H9 (cell line): ENCODE results near the gene NTPCR. TPM values are rescaled to one million over a fixed set of nuclear protein-coding genes. Genes with fewer than 3 reads are reported as not detected.

ENCODE experiments used
- DNase-seq: peaks from one replicate; pipeline ENCODE4 v3.0.0-alpha.2; 2017
- H2AFZ ChIP-seq: one replicate; pipeline ENCODE4 v1.6.1; 2013; ENCODE audit warnings: mild to moderate bottlenecking, low read length, control low read depth, moderate library complexity
- H2AK5ac ChIP-seq: 2 replicates; pipeline ENCODE4 v1.6.1; 2013; ENCODE audit warnings: low read length, control low read depth, mixed read lengths; ENCODE audit not compliant: insufficient read length
- H2BK120ac ChIP-seq: one replicate; pipeline ENCODE4 v1.6.1; 2013; ENCODE audit warnings: low read depth, mild to moderate bottlenecking, low read length, control low read depth, inconsistent platforms; ENCODE audit not compliant: poor library complexity, severe bottlenecking
- H2BK12ac ChIP-seq: 2 replicates; pipeline ENCODE4 v1.6.1; 2013; ENCODE audit warnings: low read length, control low read depth, mixed read lengths, low read depth; ENCODE audit not compliant: insufficient read length
- H2BK15ac ChIP-seq: 2 replicates; pipeline ENCODE4 v1.6.1; 2013; ENCODE audit warnings: low read depth, low read length, control low read depth
- H2BK20ac ChIP-seq: one replicate; pipeline ENCODE4 v1.6.1; 2013; ENCODE audit warnings: low read depth, mild to moderate bottlenecking, low read length, control low read depth, inconsistent platforms; ENCODE audit not compliant: poor library complexity, severe bottlenecking
- H2BK5ac ChIP-seq: 2 replicates; pipeline ENCODE4 v1.6.1; 2013; ENCODE audit warnings: low read length, control low read depth, mixed read lengths; ENCODE audit not compliant: insufficient read length
- H3K14ac ChIP-seq: 2 replicates; pipeline ENCODE4 v1.6.1; 2013; ENCODE audit warnings: low read length, control low read depth; ENCODE audit not compliant: insufficient read depth
- H3K18ac ChIP-seq: 2 replicates; pipeline ENCODE4 v1.6.1; 2013; ENCODE audit warnings: low read depth, mild to moderate bottlenecking, mixed read lengths, low read length, control low read depth; ENCODE audit not compliant: insufficient read length
- H3K23ac ChIP-seq: 2 replicates; pipeline ENCODE4 v1.6.1; 2013; ENCODE audit warnings: low read length, control low read depth, mixed read lengths, low read depth; ENCODE audit not compliant: insufficient read length
- H3K23me2 ChIP-seq: 2 replicates; pipeline ENCODE4 v1.6.1; 2013; ENCODE audit warnings: low read depth, mild to moderate bottlenecking, mixed read lengths, low read length, control low read depth; ENCODE audit not compliant: insufficient read length, poor library complexity, severe bottlenecking
- H3K27ac ChIP-seq: 2 replicates; pipeline ENCODE4 v1.5.1; 2013; ENCODE audit warnings: low read length, control low read depth, mixed read lengths, low read depth; ENCODE audit not compliant: insufficient read length
- H3K27me3 ChIP-seq: 2 replicates; pipeline ENCODE4 v1.6.1; 2013; ENCODE audit warnings: low read length, control low read depth, inconsistent platforms; ENCODE audit not compliant: insufficient read depth
- H3K4ac ChIP-seq: 2 replicates; pipeline ENCODE4 v1.6.1; 2013; ENCODE audit warnings: low read depth, mild to moderate bottlenecking, control low read depth, inconsistent platforms, low read length, moderate library complexity
- H3K4me1 ChIP-seq: 2 replicates; pipeline ENCODE4 v1.6.1; 2013; ENCODE audit warnings: low read length, control low read depth, inconsistent platforms; ENCODE audit not compliant: insufficient read depth
- H3K4me2 ChIP-seq: 2 replicates; pipeline ENCODE4 v1.6.1; 2013; ENCODE audit warnings: low read length, control low read depth, mixed read lengths; ENCODE audit not compliant: insufficient read length, insufficient read depth
- H3K56ac ChIP-seq: 2 replicates; pipeline ENCODE4 v1.6.1; 2013; ENCODE audit warnings: low read depth, mild to moderate bottlenecking, mixed read lengths, low read length, control low read depth; ENCODE audit not compliant: insufficient read length
- H3K79me1 ChIP-seq: 2 replicates; pipeline ENCODE4 v1.6.1; 2013; ENCODE audit warnings: low read depth, mild to moderate bottlenecking, moderate library complexity, low read length, control low read depth, inconsistent platforms; ENCODE audit not compliant: insufficient read depth, poor library complexity, severe bottlenecking
- H3K79me2 ChIP-seq: 2 replicates; pipeline ENCODE4 v1.6.1; 2013; ENCODE audit warnings: low read length, control low read depth, inconsistent platforms; ENCODE audit not compliant: insufficient read depth
- H3K9ac ChIP-seq: 2 replicates; pipeline ENCODE4 v1.6.1; 2013; ENCODE audit warnings: low read length, control low read depth, mixed read lengths; ENCODE audit not compliant: insufficient read length; ENCODE audit errors: extremely low read depth
- H3K9me3 ChIP-seq: one replicate; pipeline ENCODE4 v1.6.1; 2013; ENCODE audit warnings: low read depth, low read length, inconsistent platforms; ENCODE audit not compliant: control insufficient read depth
- H3T11ph ChIP-seq: one replicate; pipeline ENCODE4 v1.6.1; 2013; ENCODE audit warnings: mild to moderate bottlenecking, low read length, control low read depth, inconsistent platforms
- H4K20me1 ChIP-seq: one replicate; pipeline ENCODE4 v1.6.1; 2013; ENCODE audit not compliant: control insufficient read depth, insufficient read length, insufficient read depth
- H4K5ac ChIP-seq: 2 replicates; pipeline ENCODE4 v1.6.1; 2013; ENCODE audit warnings: low read depth, mild to moderate bottlenecking, mixed read lengths, low read length, control low read depth; ENCODE audit not compliant: insufficient read length
- H4K8ac ChIP-seq: replicated peaks from 2 replicates; pipeline ENCODE4 v1.6.1; 2013; ENCODE audit warnings: low read length, control low read depth, mixed read lengths, low read depth; ENCODE audit not compliant: insufficient read length
- H4K91ac ChIP-seq: 2 replicates; pipeline ENCODE4 v1.6.1; 2013; ENCODE audit warnings: low read depth, mild to moderate bottlenecking, moderate library complexity, mixed read lengths, low read length, control low read depth; ENCODE audit not compliant: insufficient read length
- H3K27ac Mint-ChIP-seq, 3 experiments: 2 replicates in 2 of 3; 3 replicates in 1 of 3; pipeline ENCODE4 v1.8.0; 2020 to 2021; ENCODE audit warnings: mixed read lengths in 3 of 3, mild to moderate bottlenecking in 1 of 3, moderate library complexity in 1 of 3
- H3K27me3 Mint-ChIP-seq: 2 replicates; pipeline ENCODE4 v1.8.0; 2021; ENCODE audit warnings: low read depth, mild to moderate bottlenecking, moderate library complexity, mixed read lengths
- H3K36me3 Mint-ChIP-seq, 3 experiments: 2 replicates in 2 of 3; 3 replicates in 1 of 3; pipeline ENCODE4 v1.8.0; 2020 to 2021; ENCODE audit warnings: low read depth in 3 of 3, mixed read lengths in 3 of 3; ENCODE audit not compliant: insufficient read depth in 1 of 3
- H3K4me1 Mint-ChIP-seq, 2 experiments: 2 replicates each; pipeline ENCODE4 v1.8.0; 2020; ENCODE audit warnings: mixed read lengths in 2 of 2
- H3K4me3 Mint-ChIP-seq, 2 experiments: 2 replicates in 1 of 2; 3 replicates in 1 of 2; pipeline ENCODE4 v1.8.0; 2020 to 2021; ENCODE audit warnings: mild to moderate bottlenecking in 2 of 2, mixed read lengths in 2 of 2, moderate library complexity in 1 of 2
- H3K9me3 Mint-ChIP-seq, 2 experiments: 2 replicates in 1 of 2; 3 replicates in 1 of 2; pipeline ENCODE4 v1.8.0; 2020; ENCODE audit warnings: mild to moderate bottlenecking in 2 of 2, mixed read lengths in 2 of 2, moderate library complexity in 1 of 2
- WGBS: extraction: QIAGEN DNeasy Blood & Tissue Kit; methylation state at CpG from one replicate; pipeline ENCODE4 v1.1.7; 2013; ENCODE audit warnings: missing lambda C conversion rate, low lambda C conversion rate, mixed read lengths; ENCODE audit not compliant: insufficient read length; ENCODE audit errors: extremely low coverage; 5-methylcytosine and 5-hydroxymethylcytosine counted together
- total RNA-seq: library from RNA; stranded (reverse); gene quantifications from 2 replicates; pipeline ENCODE4 v1.2.1, GENCODE V29; 2021
- TF ChIP-seq, protein P1 (sequence below): fragments of 200-600 bp; sonication (generic); conservative IDR thresholded peaks from 3 replicates; pipeline ENCODE4 v1.8.0; 2021; ENCODE audit warnings: antibody characterized with exemption, mild to moderate bottlenecking

The NTPCR gene
- total RNA-seq, 1 experiment from 2014 or later, result 87.4 TPM

GRCh38 chr1:232968965-232969364, 18.6 kb downstream of the NTPCR start:
- Histone ChIP-seq H2BK120ac (no peak overlapping the region), H3K79me2 (no peaks in the 10 kb centered on the region; the same call in 1 of the 2 replicates), H2BK5ac (no peak overlapping the region), H3K56ac (no peak overlapping the region), H3K23ac (no peak overlapping the region), H4K20me1 (no peaks in the 10 kb centered on the region), H3K27me3 (no peaks in the 10 kb centered on the region), H3K23me2 (no peaks in the 10 kb centered on the region), H2AK5ac (no peak overlapping the region), H4K91ac (no peak overlapping the region), H4K8ac (no peak overlapping the region), H3K4ac (no peak overlapping the region), H3K9ac (no peak overlapping the region), H4K5ac (no peak overlapping the region), H2BK15ac (no peak overlapping the region), H3K79me1 (peaks cover 4% of the 10 kb centered on the region), H3K9me3 (no peaks in the 10 kb centered on the region), H3T11ph (no peak overlapping the region), H2BK12ac (no peak overlapping the region), H2AFZ (no peak overlapping the region), H3K27ac (no peak overlapping the region), H2BK20ac (no peak overlapping the region), H3K4me1 (no peaks in the 10 kb centered on the region), H3K18ac (no peak overlapping the region), H3K14ac (no peak overlapping the region), H3K4me2 (no peak overlapping the region)
- no CpG with 5 or more reads among the region's 3 CpGs for WGBS
- H3K36me3 Mint-ChIP-seq, result peaks cover 43 to 72% (median 66%) of the 10 kb centered on the region in 3 experiments
- H3K27me3 Mint-ChIP-seq, result no peaks in the 10 kb centered on the region
- H3K4me3 Mint-ChIP-seq, result no peak overlapping the region
- H3K27ac Mint-ChIP-seq, result no peak overlapping the region
- H3K9me3 Mint-ChIP-seq, result peaks cover 4 to 12% of the 10 kb centered on the region in 2 experiments; a peak in 3 of 5 replicates
- TF ChIP-seq, protein P1, sequence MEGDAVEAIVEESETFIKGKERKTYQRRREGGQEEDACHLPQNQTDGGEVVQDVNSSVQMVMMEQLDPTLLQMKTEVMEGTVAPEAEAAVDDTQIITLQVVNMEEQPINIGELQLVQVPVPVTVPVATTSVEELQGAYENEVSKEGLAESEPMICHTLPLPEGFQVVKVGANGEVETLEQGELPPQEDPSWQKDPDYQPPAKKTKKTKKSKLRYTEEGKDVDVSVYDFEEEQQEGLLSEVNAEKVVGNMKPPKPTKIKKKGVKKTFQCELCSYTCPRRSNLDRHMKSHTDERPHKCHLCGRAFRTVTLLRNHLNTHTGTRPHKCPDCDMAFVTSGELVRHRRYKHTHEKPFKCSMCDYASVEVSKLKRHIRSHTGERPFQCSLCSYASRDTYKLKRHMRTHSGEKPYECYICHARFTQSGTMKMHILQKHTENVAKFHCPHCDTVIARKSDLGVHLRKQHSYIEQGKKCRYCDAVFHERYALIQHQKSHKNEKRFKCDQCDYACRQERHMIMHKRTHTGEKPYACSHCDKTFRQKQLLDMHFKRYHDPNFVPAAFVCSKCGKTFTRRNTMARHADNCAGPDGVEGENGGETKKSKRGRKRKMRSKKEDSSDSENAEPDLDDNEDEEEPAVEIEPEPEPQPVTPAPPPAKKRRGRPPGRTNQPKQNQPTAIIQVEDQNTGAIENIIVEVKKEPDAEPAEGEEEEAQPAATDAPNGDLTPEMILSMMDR, result no peak
- DNase-seq, result no peak
- H3K4me1 Mint-ChIP-seq, result no peaks in the 10 kb centered on the region; a peak in 1 of 4 replicates
